ENCODE measurements around the gene FAM240B. TPM values are rescaled to one million over a fixed set of nuclear protein-coding genes. Genes with fewer than 3 reads are reported as not detected.

FAM240B gene
- polyA plus RNA-seq, 3 donors: 0.17 TPM; not detected in 2

GRCh38 chr9:38705917-38706316, 14.0 kb downstream of the FAM240B start:
- no peak for DNase-seq (ENCODE audit: low read depth in 3 of 3, low spot score in 2 of 3)

GRCh38 chr9:38700695-38701094, 19.2 kb downstream of the FAM240B start:
- DNase-seq (ENCODE audit: low read depth in 3 of 3, low spot score in 2 of 3): no peak

DNA sequence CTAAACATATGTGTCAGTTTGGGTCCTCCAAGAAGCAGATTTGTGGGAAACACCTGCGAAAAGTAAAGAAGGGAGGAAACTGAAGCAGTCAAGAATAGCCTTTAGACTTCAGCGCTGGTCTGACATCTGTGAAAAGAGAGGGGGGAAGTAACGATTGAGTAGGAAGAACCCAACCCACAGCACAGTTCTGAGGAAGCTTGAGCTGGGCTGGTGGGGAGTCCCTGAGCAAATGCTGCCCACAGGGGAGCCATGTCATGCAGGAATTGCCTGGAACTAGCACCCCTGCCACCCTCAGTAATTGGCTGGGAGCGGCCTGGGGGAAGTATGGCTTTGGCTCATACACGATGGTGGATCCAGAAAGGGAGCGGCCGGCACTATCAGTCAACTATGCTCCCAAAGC, 20.6 kb downstream of the FAM240B start:
- DNase-seq (ENCODE audit: low read depth in 3 of 3, low spot score in 2 of 3): no peak

DNA sequence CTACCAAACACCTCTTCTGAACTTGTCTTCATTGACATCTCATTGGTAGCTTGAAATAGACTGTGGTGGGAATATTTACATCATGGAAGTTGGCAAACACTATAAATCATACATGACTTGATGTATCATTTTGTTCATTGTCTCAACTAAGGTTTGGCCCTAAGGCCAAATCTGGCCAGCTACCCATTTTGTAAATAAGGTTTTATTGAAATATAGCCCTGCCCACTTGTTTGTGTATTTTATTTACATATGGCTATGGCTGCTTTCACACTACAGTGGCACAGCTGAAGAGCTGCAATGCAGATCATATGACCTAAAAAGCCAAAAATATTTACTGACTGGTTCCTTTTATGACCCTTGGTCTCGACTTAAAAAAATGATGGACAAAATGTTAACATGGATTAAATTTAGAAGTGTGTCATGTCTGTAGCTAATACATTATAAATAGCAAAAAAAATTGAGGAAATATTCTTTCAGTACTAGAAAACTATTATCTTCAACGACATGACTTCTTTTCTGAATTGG, 22.1 kb downstream of the FAM240B start:
- no peak for DNase-seq (ENCODE audit: low read depth in 3 of 3, low spot score in 2 of 3)

- no peak for DNase-seq (ENCODE audit: low read depth in 3 of 3, low spot score in 2 of 3)
Observed at GRCh38 chr9:38696999-38697398, 22.9 kb downstream of the FAM240B start.

GRCh38 chr9:38694676-38695075, 25.3 kb downstream of the FAM240B start:
- no peak for DNase-seq (ENCODE audit: low read depth in 3 of 3, low spot score in 2 of 3)

DNA sequence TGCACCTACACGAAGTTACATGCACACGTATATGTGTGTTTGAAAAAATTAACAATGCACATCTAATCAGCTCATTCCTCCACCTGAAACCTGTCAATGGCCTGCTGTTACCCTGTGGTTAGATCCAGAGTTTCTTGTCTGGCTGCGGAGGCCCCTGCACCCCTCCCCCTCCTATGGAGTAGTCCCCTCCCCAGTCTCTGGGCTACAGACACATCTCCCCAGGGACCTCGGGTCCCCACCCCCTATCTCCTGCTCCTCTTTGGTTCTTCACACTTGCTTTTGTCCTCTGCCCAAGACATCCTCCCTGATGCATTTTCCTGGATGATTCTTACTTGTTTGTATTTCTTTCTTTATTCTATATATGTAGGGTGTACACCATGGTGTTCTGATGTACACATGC, 27.2 kb downstream of the FAM240B start:
- no peak for DNase-seq (ENCODE audit: low read depth in 3 of 3, low spot score in 2 of 3)

DNA sequence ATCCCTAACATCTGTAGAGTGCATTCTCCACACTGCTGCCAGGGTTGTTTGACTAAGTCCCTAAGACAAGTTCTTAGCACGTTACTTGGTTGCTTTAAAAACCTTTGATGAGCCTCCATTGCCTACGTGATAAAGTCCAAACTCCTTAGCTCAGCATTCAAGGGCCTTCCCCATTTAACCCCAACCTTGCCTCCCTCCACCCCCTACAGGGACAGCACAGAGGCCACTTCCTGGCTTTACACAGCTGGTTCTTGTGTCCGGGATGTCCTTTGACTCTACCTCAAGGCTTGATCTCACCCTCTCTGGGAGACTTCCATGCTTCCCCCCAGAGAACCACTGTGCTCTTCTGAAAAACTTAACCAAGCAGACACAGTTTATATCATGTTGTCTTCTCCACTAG, 29.4 kb downstream of the FAM240B start:
- no peak for DNase-seq (ENCODE audit: low read depth in 3 of 3, low spot score in 2 of 3)

- no peak for DNase-seq (ENCODE audit: low read depth in 3 of 3, low spot score in 2 of 3)
Observed at GRCh38 chr9:38689678-38690077, 30.3 kb downstream of the FAM240B start.

- DNase-seq (ENCODE audit: low read depth in 3 of 3, low spot score in 2 of 3): no peak
Observed at GRCh38 chr9:38687992-38688391, 31.9 kb downstream of the FAM240B start.

GRCh38 chr9:38687389-38687842, 32.5 kb downstream of the FAM240B start:
- DNase-seq (ENCODE audit: low read depth in 3 of 3, low spot score in 2 of 3): no peak

- DNase-seq (ENCODE audit: low read depth in 3 of 3, low spot score in 2 of 3): no peak
Observed at GRCh38 chr9:38686933-38687332, 33.0 kb downstream of the FAM240B start.

- no peak for DNase-seq (ENCODE audit: low read depth in 3 of 3, low spot score in 2 of 3)
Observed at GRCh38 chr9:38685535-38685934, 34.4 kb downstream of the FAM240B start.

DNA sequence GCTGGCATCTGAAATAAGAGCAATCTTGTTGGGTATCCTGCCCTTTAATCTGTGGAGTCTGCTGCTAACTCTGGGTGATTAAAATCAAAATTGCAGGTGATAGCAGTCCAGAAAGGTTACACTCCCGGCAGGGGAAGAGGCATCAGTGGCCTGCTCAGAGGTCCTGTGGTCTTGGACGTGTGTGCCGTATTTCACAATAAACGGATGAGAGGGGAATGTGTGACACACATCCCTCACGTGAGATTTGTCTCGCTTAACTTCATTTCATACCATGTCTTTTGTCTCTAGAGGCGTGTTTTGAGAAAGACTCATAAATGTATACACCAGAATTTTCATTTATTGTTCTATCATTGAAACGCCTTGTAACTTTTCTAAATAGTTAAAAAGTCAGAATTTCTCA, 36.6 kb downstream of the FAM240B start:
- DNase-seq (ENCODE audit: low read depth in 3 of 3, low spot score in 2 of 3): no peak

DNA sequence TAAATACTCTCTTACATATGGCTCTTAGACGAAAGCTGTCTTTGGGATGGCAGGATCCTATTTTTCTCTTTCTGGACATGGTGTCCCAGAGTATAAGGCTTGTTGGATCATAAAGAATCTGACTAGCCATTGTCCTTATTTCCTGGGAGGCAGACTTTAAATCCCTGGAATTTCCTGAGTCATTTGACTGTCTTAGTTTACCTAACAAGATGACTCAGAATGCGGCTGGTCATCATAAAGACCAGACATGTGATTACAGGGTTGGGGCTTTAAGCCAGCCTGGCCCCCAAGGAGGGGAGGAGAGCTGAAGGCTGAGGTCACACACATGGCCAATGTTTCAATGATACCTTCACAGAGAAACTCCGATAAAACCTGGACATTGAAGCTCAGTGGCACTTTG, 37.2 kb downstream of the FAM240B start:
- DNase-seq (ENCODE audit: low read depth in 3 of 3, low spot score in 2 of 3): no peak

DNA sequence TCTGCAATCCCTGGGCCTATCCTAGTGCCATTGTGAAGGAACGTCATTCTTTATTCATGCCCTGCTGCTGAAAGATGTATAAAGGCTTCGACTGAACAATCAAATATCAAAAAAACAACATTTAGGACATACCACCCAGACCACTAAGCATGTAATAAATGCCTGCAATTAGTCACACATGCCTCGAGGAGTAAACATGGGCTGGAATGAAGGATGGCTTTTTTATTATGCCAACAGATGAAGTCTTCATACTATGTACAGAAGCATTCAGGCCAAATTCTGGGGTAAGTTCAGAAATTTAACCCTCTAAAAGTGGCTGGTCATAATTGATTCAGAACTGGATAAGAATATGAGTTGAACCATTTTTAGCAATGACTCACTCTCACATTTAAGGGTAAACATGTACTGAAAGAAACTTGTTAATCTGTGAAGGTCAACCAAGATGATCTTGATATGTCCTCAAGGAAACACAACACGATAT, 38.1 kb downstream of the FAM240B start:
- DNase-seq (ENCODE audit: low read depth in 3 of 3, low spot score in 2 of 3): no peak

DNA sequence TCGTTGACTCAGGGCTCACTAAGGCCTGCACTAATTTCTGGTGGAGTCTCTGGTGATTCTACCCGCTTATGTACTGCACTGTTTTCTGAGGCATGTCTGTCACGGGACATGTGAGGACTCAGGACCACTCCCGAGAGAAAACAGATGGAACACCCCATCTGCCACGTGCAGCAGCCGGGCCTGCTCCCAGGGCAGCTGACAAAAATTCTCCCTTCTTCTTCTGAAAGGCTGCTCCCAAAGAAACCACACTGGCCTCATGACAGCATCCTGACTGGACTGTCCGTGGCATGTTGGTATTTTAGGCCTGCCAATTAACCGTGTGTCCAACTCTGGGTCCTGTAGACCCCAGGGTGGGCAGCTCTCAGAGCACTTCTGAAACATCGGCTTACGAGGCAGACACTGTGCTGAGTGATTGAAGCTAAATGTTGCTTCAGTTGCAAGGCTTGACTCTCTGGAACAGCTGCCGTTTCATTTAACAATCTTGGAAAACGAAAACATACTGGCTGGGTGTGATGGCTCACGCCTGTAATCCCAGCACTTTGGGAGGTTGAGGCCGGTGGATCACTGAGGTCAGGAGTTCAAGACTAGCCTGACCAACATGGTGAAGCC, 39.0 kb downstream of the FAM240B start:
- DNase-seq (ENCODE audit: low read depth in 3 of 3, low spot score in 2 of 3): no peak

DNA sequence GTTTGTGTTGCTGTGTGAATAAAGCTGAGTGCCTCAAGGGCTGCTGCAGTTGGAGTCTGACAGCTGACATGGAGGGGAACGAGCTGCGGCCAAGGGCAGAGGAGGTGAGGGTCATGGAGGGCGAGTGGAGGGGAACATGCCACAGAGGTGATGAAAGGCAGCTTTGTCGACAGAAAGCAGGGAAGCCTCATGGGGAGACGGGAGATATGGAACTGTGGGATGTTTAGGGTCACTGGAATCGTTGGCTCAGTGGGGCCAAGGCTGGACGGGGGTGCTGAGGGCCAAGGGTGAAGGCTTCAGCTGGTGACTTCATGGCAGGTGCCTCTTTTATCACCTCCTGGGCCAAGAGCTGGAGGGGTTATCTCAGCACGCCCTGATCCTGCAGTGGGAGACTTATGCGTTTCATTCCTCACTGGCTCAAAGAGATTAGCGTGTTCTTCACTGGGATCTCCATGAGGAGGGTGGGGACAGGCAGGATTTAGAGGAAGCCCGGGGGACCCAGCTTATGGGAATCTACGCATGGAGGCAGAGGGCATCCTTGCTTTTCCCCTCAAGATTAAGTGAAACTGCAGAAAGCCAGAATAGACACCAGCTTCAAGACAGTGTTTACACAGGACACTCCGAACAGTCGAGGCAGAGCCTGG, 42.2 kb downstream of the FAM240B start:
- DNase-seq (ENCODE audit: low read depth in 3 of 3, low spot score in 2 of 3): no peak

GRCh38 chr9:38675831-38676230, 44.1 kb downstream of the FAM240B start:
- DNase-seq (ENCODE audit: low read depth in 3 of 3, low spot score in 2 of 3): no peak

DNA sequence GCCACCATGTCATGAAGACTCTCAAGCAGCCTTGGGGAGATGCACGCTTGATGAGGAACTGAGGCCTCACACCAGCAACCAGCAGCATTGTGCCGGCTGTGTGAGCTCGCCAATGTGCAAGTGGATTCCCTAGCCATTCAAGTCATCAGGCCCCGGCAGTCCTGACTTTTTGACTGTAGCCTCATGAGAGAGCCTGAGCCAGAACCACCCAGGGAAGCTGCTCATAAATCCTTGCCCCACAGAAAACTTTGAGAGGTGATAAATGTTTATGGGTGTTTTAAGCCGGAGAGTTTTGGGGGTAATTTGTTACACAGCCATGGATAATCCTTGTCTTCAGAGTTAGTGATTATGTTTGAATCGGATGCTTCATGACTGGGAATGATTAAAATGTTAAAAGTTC, 44.7 kb downstream of the FAM240B start:
- DNase-seq (ENCODE audit: low read depth in 3 of 3, low spot score in 2 of 3): no peak

- no peak for DNase-seq (ENCODE audit: low read depth in 3 of 3, low spot score in 2 of 3)
Observed at GRCh38 chr9:38673399-38674193, 46.3 kb downstream of the FAM240B start.

Data from right renal cortex interstitium (tissue), 3 donors.